ENCODE data around the gene TMCO4.

The TMCO4 gene

GRCh38 chr1:19720174-19720573, 79.5 kb downstream of the TMCO4 start (continued):
- TF ChIP-seq PATZ1 (CRISPR knock-in tag; IDR thresholded peaks at IDR 0.05; ENCODE audit: borderline replicate concordance), result no peak
- TF ChIP-seq ZNF565 (CRISPR knock-in tag; conservative IDR thresholded peaks at IDR 0.05; ENCODE audit: low read depth), result no peak
- TF ChIP-seq OSR1 (CRISPR knock-in tag; IDR thresholded peaks at IDR 0.05), result no peak
- no peak for TF ChIP-seq TOX (CRISPR knock-in tag; IDR thresholded peaks at IDR 0.05; ENCODE audit: borderline replicate concordance)
- no peak for TF ChIP-seq ZNF8 (CRISPR knock-in tag; IDR thresholded peaks at IDR 0.05)
- TF ChIP-seq ZFP30 (CRISPR knock-in tag; IDR thresholded peaks at IDR 0.05), result no peak

GRCh38 chr1:19717467-19717866, 82.2 kb downstream of the TMCO4 start:
- TF ChIP-seq POU6F1 (CRISPR knock-in tag; IDR thresholded peaks at IDR 0.05; ENCODE audit: borderline replicate concordance, low read depth) (no peak), TCF4 (CRISPR knock-in tag; IDR thresholded peaks at IDR 0.05; ENCODE audit: borderline replicate concordance) (no peak), PPARA (CRISPR knock-in tag; IDR thresholded peaks at IDR 0.05; ENCODE audit: borderline replicate concordance) (no peak), ZFP30 (CRISPR knock-in tag; IDR thresholded peaks at IDR 0.05) (no peak), TOX (CRISPR knock-in tag; IDR thresholded peaks at IDR 0.05; ENCODE audit: borderline replicate concordance) (no peak), ZNF70 (CRISPR knock-in tag; IDR thresholded peaks at IDR 0.05) (no peak), ZFP3 (CRISPR knock-in tag; IDR thresholded peaks at IDR 0.05) (no peak), CSRNP3 (CRISPR knock-in tag; IDR thresholded peaks at IDR 0.05) (no peak), ZC3H10 (CRISPR knock-in tag; IDR thresholded peaks at IDR 0.05) (no peak), OSR1 (CRISPR knock-in tag; IDR thresholded peaks at IDR 0.05) (no peak), GLIS3 (CRISPR knock-in tag; IDR thresholded peaks at IDR 0.05) (no peak), RARB (CRISPR knock-in tag; IDR thresholded peaks at IDR 0.05) (no peak), TSHZ2 (CRISPR knock-in tag; IDR thresholded peaks at IDR 0.05) (no peak), ARNTL (CRISPR knock-in tag; IDR thresholded peaks at IDR 0.05; ENCODE audit: borderline replicate concordance, low read depth) (no peak), ZNF565 (CRISPR knock-in tag; conservative IDR thresholded peaks at IDR 0.05; ENCODE audit: low read depth) (no peak), ISL1 (CRISPR knock-in tag; IDR thresholded peaks at IDR 0.05) (no peak), ZNF8 (CRISPR knock-in tag; IDR thresholded peaks at IDR 0.05) (no peak)
- ATAC-seq, result no peak

GRCh38 chr1:19715334-19716203, 84.1 kb downstream of the TMCO4 start:
- TF ChIP-seq RARB (CRISPR knock-in tag; IDR thresholded peaks at IDR 0.05) (no peak), TCF4 (CRISPR knock-in tag; IDR thresholded peaks at IDR 0.05; ENCODE audit: borderline replicate concordance) (0 out of 2 replicates have a peak, but pooled peaks have one; percentile 11), ZNF70 (CRISPR knock-in tag; IDR thresholded peaks at IDR 0.05) (no peak)
- ATAC-seq, result peak; percentile 100

GRCh38 chr1:19712928-19713327, 86.8 kb downstream of the TMCO4 start:
- ATAC-seq, result no peak
- TF ChIP-seq CREB5 (CRISPR knock-in tag; IDR thresholded peaks at IDR 0.05; ENCODE audit: low read depth) (no peak), OSR1 (CRISPR knock-in tag; IDR thresholded peaks at IDR 0.05) (no peak), ZNF70 (CRISPR knock-in tag; IDR thresholded peaks at IDR 0.05) (no peak), GLIS3 (CRISPR knock-in tag; IDR thresholded peaks at IDR 0.05) (no peak), ZNF565 (CRISPR knock-in tag; conservative IDR thresholded peaks at IDR 0.05; ENCODE audit: low read depth) (no peak)
